ENCODE data around the gene GRAMD2A.

The GRAMD2A gene

GRCh38 chr15:72146221-72146620, 51.4 kb downstream of the GRAMD2A start:
- DNase-seq (ENCODE audit: extremely low spot score, insufficient read length, low read depth) (no peak), FAIRE-seq (no peak)

- FAIRE-seq (peak; percentile 97), DNase-seq (ENCODE audit: extremely low spot score, insufficient read length, low read depth) (peak; percentile 71)
These were observed 56.2 kb downstream of the GRAMD2A start for GRCh38 chr15:72141171-72142084.

GRCh38 chr15:72140088-72140487, 57.5 kb downstream of the GRAMD2A start:
- DNase-seq (ENCODE audit: extremely low spot score, insufficient read length, low read depth): no peak

GRCh38 chr15:72139667-72140066, 57.9 kb downstream of the GRAMD2A start:
- FAIRE-seq: no peak
- no peak for DNase-seq (ENCODE audit: extremely low spot score, insufficient read length, low read depth)

More at GRCh38 chr15:72140088-72140487, 57.5 kb downstream of the GRAMD2A start:
- FAIRE-seq: no peak

GRCh38 chr15:72136170-72137051, 61.2 kb downstream of the GRAMD2A start:
- DNase-seq (ENCODE audit: extremely low spot score, insufficient read length, low read depth) (no peak), FAIRE-seq (no peak)

- FAIRE-seq: no peak
- no peak for DNase-seq (ENCODE audit: extremely low spot score, insufficient read length, low read depth)
These were observed 61.9 kb downstream of the GRAMD2A start for GRCh38 chr15:72135719-72136118.

GRCh38 chr15:72133211-72133610, 64.4 kb downstream of the GRAMD2A start:
- FAIRE-seq: no peak
- no peak for DNase-seq (ENCODE audit: extremely low spot score, insufficient read length, low read depth)

- no peak for DNase-seq (ENCODE audit: extremely low spot score, insufficient read length, low read depth)
- FAIRE-seq: no peak
These were observed 65.7 kb downstream of the GRAMD2A start for GRCh38 chr15:72131922-72132321.

- no peak for DNase-seq (ENCODE audit: extremely low spot score, insufficient read length, low read depth)
- FAIRE-seq: no peak
These were observed 67.3 kb downstream of the GRAMD2A start for GRCh38 chr15:72130272-72130671.

GRCh38 chr15:72128359-72128758, 69.2 kb downstream of the GRAMD2A start:
- no peak for FAIRE-seq

GRCh38 chr15:72127724-72128322, 69.8 kb downstream of the GRAMD2A start:
- DNase-seq (ENCODE audit: extremely low spot score, insufficient read length, low read depth): no peak
- FAIRE-seq: no peak

More at GRCh38 chr15:72128359-72128758, 69.2 kb downstream of the GRAMD2A start:
- DNase-seq (ENCODE audit: extremely low spot score, insufficient read length, low read depth): no peak

GRCh38 chr15:72124218-72124617, 73.4 kb downstream of the GRAMD2A start:
- no peak for DNase-seq (ENCODE audit: extremely low spot score, insufficient read length, low read depth)
- no peak for FAIRE-seq

- peak; percentile 97 for FAIRE-seq
These were observed 79.3 kb downstream of the GRAMD2A start, which contains the start of the genes MYO9A and SENP8 for GRCh38 chr15:72118017-72118978. Gene MYO9A (minus strand): TSS chr15:72118150. CDS start chr15:72046563, 71,587 bp downstream. Gene SENP8 (plus strand): TSS chr15:72118403. CDS start chr15:72139624, 21,221 bp downstream.

GRCh38 chr15:72117486-72118016, 80.0 kb downstream of the GRAMD2A start:
- peak; percentile 26 for DNase-seq (ENCODE audit: extremely low spot score, insufficient read length, low read depth)
- FAIRE-seq: no peak

More at GRCh38 chr15:72118017-72118978, 79.3 kb downstream of the GRAMD2A start, which contains the start of the genes MYO9A and SENP8:
- DNase-seq (ENCODE audit: extremely low spot score, insufficient read length, low read depth): peak; percentile 89

GRCh38 chr15:72116731-72117485, 80.7 kb downstream of the GRAMD2A start:
- peak; percentile 26 for FAIRE-seq
- no peak for DNase-seq (ENCODE audit: extremely low spot score, insufficient read length, low read depth)

- no peak for DNase-seq (ENCODE audit: extremely low spot score, insufficient read length, low read depth)
- FAIRE-seq: no peak
These were observed 84.1 kb downstream of the GRAMD2A start for GRCh38 chr15:72113347-72114031.

- FAIRE-seq (no peak), DNase-seq (ENCODE audit: extremely low spot score, insufficient read length, low read depth) (no peak)
These were observed 84.8 kb downstream of the GRAMD2A start for GRCh38 chr15:72112805-72113204.

Measured in GM18507 (cell line).